Measurements from ENCODE around the gene VASP.
"Not testable (repeated sequence)": the region's sequence is repeated elsewhere in the genome, so short reads cannot be mapped to it uniquely, and the experiment has no call there.

Gene VASP

GRCh38 chr19:45499196-45500180, 7.8 kb upstream of the VASP start:
- DNase-seq: no peak

GRCh38 chr19:45500918-45501729, 6.2 kb upstream of the VASP start:
- no peak for DNase-seq

- DNase-seq: no peak
These were observed 5.6 kb upstream of the VASP start for GRCh38 chr19:45501730-45502014.

- DNase-seq: no peak
These were observed 5.2 kb upstream of the VASP start for GRCh38 chr19:45502111-45502510.

- DNase-seq: no peak
These were observed 3.4 kb upstream of the VASP start for GRCh38 chr19:45503909-45504308.

- DNase-seq: no peak
These were observed 1.9 kb upstream of the VASP start for GRCh38 chr19:45505151-45505995.

GRCh38 chr19:45505996-45506245, 1.4 kb upstream of the VASP start:
- DNase-seq: no peak

GRCh38 chr19:45506246-45506988, 862 bp upstream of the VASP start:
- peak; percentile 92 for DNase-seq

GRCh38 chr19:45507872-45508416, 665 bp downstream of the VASP start:
- DNase-seq: no peak

GRCh38 chr19:45508417-45508860, 1.2 kb downstream of the VASP start:
- DNase-seq: peak; percentile 93

GRCh38 chr19:45508861-45509691, 1.8 kb downstream of the VASP start:
- DNase-seq: no peak

GRCh38 chr19:45509692-45510015, 2.4 kb downstream of the VASP start:
- no peak for DNase-seq

- DNase-seq: not testable (repeated sequence)
These were observed 3.1 kb downstream of the VASP start for GRCh38 chr19:45510352-45510751.

- no peak for DNase-seq
These were observed 3.8 kb downstream of the VASP start for GRCh38 chr19:45511074-45511473.

GRCh38 chr19:45512881-45513483, 5.7 kb downstream of the VASP start:
- no peak for DNase-seq

- no peak for DNase-seq
These were observed 7.2 kb downstream of the VASP start for GRCh38 chr19:45514376-45515051.

GRCh38 chr19:45515081-45515624, 7.9 kb downstream of the VASP start:
- DNase-seq: no peak

GRCh38 chr19:45515807-45516401, 8.6 kb downstream of the VASP start:
- DNase-seq: no peak

- DNase-seq: no peak
These were observed 10.0 kb downstream of the VASP start for GRCh38 chr19:45517238-45517637.
